Thoracic aorta (tissue), 2 donors: ENCODE measurements around the gene DLEU7. TPM values are rescaled to one million over a fixed set of nuclear protein-coding genes. Genes with fewer than 3 reads are reported as not detected.

ENCODE experiments used
- ATAC-seq: fragments of 150-250 bp; one replicate; pipeline ENCODE4 v1.8.0; 2017; ENCODE audit warnings: low read depth; ENCODE audit not compliant: insufficient number of reproducible peaks, low FRiP score
- DNase-seq: peaks from one replicate; pipeline ENCODE4 v3.0.0-alpha.2; 2020; ENCODE audit warnings: low spot score
- H3K27ac ChIP-seq, 2 donors: fragments of 200-600 bp; sonication (generic); 1 replicate in 1 of 2; 2 replicates in 1 of 2; pipeline ENCODE4 v1.5.1; 2016; ENCODE audit warnings: mild to moderate bottlenecking in 2 of 2, moderate library complexity in 2 of 2
- H3K27me3 ChIP-seq: fragments of 200-600 bp; sonication (generic); replicated peaks from 2 replicates; pipeline ENCODE4 v1.6.0; 2016; ENCODE audit warnings: mild to moderate bottlenecking; ENCODE audit not compliant: insufficient read depth
- H3K36me3 ChIP-seq: fragments of 200-600 bp; sonication (generic); one replicate; pipeline ENCODE4 v1.5.1; 2016
- H3K4me1 ChIP-seq, 2 donors: fragments of 200-600 bp; sonication (generic); 1 replicate in 1 of 2; 2 replicates in 1 of 2; pipeline versions ENCODE4 v1.5.1 to v1.6.0; 2016; ENCODE audit warnings: low read depth in 2 of 2, mild to moderate bottlenecking in 1 of 2; ENCODE audit not compliant: control insufficient read depth in 1 of 2
- H3K4me3 ChIP-seq: fragments of 200-600 bp; sonication (generic); 2 replicates; pipeline ENCODE4 v1.5.1; 2016; ENCODE audit warnings: mild to moderate bottlenecking
- H3K9me3 ChIP-seq: fragments of 200-600 bp; sonication (generic); 2 replicates; pipeline ENCODE4 v1.5.1; 2016
- total RNA-seq, 2 donors: library from RNA; depleted of rRNA; stranded (reverse); fragments of >200 nt; gene quantifications; one replicate each; pipeline versions ENCODE4 v1.1.0 to v1.2.3, GENCODE V29; 2016
- TF ChIP-seq, protein P1 (sequence below): fragments of 200-600 bp; sonication (generic); IDR thresholded peaks from one replicate; pipeline ENCODE4 v1.5.1; 2019; ENCODE audit warnings: antibody characterized with exemption

The DLEU7 gene
- total RNA-seq, 2 donors from 2014 or later = 0.14 TPM; not detected in 1

DNA sequence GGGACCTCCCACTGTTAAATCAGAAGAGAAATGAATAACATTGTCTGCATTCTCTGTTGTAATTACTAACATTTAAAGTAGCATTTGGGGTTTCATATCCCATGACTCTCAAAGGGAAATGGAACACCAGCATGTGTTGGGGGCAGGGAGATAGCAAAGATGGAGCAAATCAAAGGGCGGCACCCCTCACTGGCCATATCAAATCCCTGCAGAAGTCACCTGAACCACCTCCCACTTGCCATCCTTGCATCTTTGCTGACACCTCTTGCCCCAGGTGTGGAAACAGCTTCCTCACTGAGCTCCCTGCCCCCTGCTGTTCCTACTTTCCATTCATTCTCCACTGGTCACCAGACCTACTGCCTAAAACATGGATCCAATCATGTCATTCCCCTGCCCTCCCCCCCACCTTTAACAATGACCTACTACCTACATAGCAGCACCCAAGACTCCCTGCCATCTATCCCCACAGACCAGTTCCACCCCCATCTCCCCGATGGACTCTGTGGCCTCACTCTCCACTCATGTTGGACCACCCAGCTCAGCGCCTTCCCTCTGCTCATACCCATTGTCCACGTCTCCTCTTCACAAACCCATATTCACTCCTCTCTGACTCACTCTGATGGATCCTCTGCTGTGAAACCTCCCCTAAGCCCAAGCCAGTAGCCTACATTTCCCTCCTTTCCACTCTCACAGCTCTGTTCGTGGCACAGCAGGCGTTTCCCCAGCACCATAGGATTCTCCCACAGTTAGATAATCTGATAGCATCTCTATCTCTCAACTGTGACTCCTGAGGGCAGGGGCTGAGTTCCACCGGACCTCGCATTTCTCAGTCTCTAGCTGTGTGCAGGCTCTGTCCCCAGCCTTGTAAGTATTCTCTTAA, 55.9 kb downstream of the DLEU7 start:
- DNase-seq (no peak), ATAC-seq (no peak)
- no peaks in the 10 kb centered on the region for H3K9me3 ChIP-seq
- H3K36me3 ChIP-seq = no peaks in the 10 kb centered on the region
- H3K27me3 ChIP-seq = no peaks in the 10 kb centered on the region
- no peak overlapping the region for H3K4me3 ChIP-seq
- H3K27ac ChIP-seq = no peak overlapping the region
- H3K4me1 ChIP-seq = no peaks in the 10 kb centered on the region
- TF ChIP-seq, protein P1, sequence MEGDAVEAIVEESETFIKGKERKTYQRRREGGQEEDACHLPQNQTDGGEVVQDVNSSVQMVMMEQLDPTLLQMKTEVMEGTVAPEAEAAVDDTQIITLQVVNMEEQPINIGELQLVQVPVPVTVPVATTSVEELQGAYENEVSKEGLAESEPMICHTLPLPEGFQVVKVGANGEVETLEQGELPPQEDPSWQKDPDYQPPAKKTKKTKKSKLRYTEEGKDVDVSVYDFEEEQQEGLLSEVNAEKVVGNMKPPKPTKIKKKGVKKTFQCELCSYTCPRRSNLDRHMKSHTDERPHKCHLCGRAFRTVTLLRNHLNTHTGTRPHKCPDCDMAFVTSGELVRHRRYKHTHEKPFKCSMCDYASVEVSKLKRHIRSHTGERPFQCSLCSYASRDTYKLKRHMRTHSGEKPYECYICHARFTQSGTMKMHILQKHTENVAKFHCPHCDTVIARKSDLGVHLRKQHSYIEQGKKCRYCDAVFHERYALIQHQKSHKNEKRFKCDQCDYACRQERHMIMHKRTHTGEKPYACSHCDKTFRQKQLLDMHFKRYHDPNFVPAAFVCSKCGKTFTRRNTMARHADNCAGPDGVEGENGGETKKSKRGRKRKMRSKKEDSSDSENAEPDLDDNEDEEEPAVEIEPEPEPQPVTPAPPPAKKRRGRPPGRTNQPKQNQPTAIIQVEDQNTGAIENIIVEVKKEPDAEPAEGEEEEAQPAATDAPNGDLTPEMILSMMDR = no peak

DNA sequence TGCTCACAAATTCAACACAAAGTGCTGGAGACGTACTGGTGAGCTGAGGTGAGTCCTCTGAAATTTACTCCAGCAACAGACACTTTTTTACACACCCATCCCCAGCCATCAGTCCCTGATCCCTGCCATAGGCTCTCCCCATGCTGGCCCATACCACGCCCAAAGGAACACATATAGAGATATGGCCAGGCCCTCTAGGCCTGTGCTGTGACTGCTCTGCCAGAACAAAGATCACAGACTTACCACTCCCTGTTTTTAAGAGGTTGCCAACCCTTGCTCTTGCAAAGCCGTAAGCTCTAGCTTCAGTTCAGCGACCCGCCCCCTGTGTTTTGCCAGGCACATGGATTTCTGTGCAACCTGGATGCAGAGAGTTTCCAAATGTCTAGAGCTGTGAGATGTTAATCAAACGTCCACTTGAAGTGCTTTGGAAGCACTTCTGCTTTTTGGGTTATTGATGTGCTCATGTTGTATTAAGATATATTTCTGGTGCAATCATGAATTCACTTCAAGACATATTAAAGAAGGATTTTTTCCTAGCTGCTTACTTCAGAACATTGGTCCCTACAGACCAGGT, 59.7 kb downstream of the DLEU7 start:
- Histone ChIP-seq H3K27me3 (no peaks in the 10 kb centered on the region), H3K4me1 (no peaks in the 10 kb centered on the region), H3K4me3 (no peak overlapping the region), H3K36me3 (no peaks in the 10 kb centered on the region), H3K27ac (no peak overlapping the region), H3K9me3 (no peaks in the 10 kb centered on the region)
- ATAC-seq (no peak), DNase-seq (no peak)
- TF ChIP-seq, protein P1 = no peak

DNA sequence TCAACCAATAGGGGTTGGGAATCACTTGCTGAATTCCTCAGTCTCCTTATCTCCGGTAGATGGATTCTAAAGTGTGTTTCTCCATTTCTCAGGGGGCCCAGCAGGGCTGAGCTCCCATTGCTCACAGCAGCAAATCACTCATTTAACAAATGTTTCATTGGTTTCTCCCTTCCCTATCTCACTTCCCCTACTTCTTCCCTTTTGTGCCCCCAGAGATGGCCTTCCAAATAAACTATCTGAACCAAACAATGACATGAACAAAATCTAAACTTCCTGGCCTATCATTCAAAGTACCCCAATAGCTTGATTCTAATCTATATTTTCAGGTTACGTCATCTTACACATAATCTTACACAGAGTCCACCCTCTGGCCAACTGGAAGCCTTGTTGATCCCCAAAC, 60.4 kb downstream of the DLEU7 start:
- no peaks in the 10 kb centered on the region for H3K4me1 ChIP-seq
- DNase-seq (no peak), ATAC-seq (no peak)
- H3K9me3 ChIP-seq = no peaks in the 10 kb centered on the region
- H3K4me3 ChIP-seq = no peak overlapping the region
- H3K27ac ChIP-seq = no peak overlapping the region
- no peaks in the 10 kb centered on the region for H3K27me3 ChIP-seq
- H3K36me3 ChIP-seq = no peaks in the 10 kb centered on the region
- TF ChIP-seq, protein P1 = no peak

DNA sequence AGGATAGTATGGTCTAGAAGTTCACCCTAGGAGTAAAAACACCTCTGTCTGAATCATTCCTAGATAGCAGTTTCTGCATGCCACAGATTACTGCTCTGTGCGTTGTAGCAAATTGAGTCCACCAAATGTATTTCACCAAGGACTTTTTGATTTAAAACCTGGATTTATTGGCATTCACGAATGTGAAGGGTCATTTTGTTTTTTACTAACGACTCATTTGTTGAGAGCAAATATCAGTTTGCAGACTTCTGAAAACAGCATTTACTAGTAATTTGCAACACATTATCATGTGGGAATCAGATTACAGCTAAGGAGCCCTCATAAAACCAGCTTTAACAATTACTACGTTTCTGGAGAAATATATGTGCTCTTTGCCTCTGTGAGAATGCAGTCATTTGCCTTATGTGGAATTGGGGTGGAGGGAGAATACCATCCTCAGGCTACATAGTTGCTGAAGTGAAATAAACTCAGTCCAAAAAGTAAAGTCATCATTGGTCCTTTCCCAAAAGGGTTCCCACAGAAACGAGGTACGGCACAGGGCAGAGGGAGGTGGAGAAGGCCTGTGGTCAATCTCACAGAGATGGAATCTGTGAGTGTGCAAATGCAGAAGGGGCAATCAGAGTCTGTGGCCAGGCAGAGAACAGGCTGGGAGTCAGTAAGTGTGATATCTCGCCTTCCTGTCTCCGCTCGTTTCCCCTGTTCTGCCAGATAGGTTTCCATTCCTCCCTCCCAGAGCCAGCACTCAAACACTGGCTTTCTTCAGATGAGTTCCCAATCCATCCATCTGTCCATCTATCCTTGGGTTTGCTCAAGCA, 63.1 kb downstream of the DLEU7 start:
- H3K36me3 ChIP-seq = no peaks in the 10 kb centered on the region
- H3K4me1 ChIP-seq = no peaks in the 10 kb centered on the region
- ATAC-seq (no peak), DNase-seq (no peak)
- no peak overlapping the region for H3K27ac ChIP-seq
- H3K4me3 ChIP-seq = no peak overlapping the region
- TF ChIP-seq, protein P1 = no peak
- H3K27me3 ChIP-seq = no peaks in the 10 kb centered on the region
- H3K9me3 ChIP-seq = peaks cover under 1% of the 10 kb centered on the region
